Right ventricle myocardium inferior (tissue), 1 donor: ENCODE data around the gene SMYD3. TPM values are rescaled to one million over a fixed set of nuclear protein-coding genes. Genes with fewer than 3 reads are reported as not detected.
"Not testable (repeated sequence)": the region's sequence is repeated elsewhere in the genome, so short reads cannot be mapped to it uniquely, and the experiment has no call there.

Experiments used
- ATAC-seq: fragments of 200-7000 bp; cut with Tn5 transposase; one replicate; pipeline ENCODE4 v1.9.1; 2020; ENCODE audit warnings: mild to moderate bottlenecking, moderate library complexity
- DNase-seq: peaks from one replicate; pipeline ENCODE4 v3.0.0; 2021; ENCODE audit errors: missing footprints
- intact Hi-C: fragments of 100-400 bp; cut with DNase I; formaldehyde crosslinking; loops from one replicate; pipeline ENCODE4 v1.11.0; 2022
- total RNA-seq: library from RNA; stranded (reverse); fragmentation: NEBNext Ultra II Directional; extraction: Animal tissue kit (Norgen Biotek cat#: 25700); gene quantifications from one replicate; pipeline ENCODE4 v1.2.1, GENCODE V29; 2021
- donor health status: DM: no; HTN: yes; CAD: no; lungs with severe emphysema.

The SMYD3 gene
- total RNA-seq, 1 donor from 2014 or later: 8.8 TPM

- no peak for ATAC-seq
- intact Hi-C loops: no loop called here
- DNase-seq: no peak
Measured at GRCh38 chr1:245987997-245988392, 519.1 kb downstream of the SMYD3 start.

GRCh38 chr1:245987577-245987976 is 519.5 kb downstream of the SMYD3 start:
- DNase-seq (no peak), ATAC-seq (no peak)
- intact Hi-C loops: no loop called here

DNA sequence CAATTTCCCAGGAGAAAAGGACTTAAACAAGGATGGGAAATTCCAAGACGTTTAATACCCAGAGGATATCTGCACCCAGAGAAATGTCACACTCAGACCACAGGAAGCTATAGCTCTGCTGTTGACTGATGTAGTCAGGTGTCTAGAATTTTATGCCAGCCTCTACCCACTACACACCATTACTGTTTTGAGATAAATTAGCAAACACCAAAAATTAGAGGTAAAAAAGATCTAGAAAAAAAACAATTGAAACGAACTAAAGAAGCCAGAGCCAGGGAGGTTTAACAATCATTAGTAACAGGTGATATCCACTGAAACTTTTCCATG is 519.9 kb downstream of the SMYD3 start:
- DNase-seq (no peak), ATAC-seq (no peak)
- intact Hi-C loops: no loop called here

GRCh38 chr1:245986404-245987218 is 520.5 kb downstream of the SMYD3 start:
- intact Hi-C loops: no loop called here
- DNase-seq (no peak), ATAC-seq (no peak)

DNA sequence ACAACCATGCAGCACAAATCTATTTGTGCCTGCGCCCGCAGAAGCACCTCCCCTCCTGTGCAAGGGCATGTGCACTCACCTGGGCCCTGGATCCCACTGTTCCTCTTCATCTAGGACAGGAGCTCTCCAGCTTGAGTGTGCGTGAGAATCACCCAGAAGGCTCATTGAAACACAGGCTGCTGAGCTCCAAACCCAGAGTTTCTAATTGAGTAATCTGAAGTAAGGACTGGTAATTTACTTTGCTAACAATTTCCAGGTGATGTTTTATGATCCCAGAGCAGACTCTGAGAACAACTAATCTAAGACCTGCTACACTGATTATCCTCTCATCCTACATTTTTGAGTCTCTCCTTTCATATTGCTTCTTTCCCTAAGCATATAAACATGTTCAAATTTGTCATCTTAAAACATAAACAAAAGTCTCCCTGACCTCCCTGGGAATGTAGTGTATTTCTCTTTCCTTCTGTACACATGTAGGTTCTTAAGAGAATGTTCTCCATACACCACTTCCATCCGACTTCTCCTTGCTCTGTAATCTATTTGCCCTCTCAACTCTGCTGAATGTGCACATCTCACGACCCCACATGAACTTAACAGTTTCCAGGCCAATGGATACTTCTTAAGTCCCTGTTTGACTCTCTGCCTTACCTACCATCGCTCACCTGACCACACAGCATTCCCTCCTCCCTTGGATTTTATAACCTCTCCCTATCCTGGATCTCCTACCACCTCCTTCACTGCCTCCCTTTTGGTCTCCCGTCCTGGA is 522.5 kb downstream of the SMYD3 start:
- intact Hi-C loops: no loop called here
- ATAC-seq: no peak
- no peak for DNase-seq

GRCh38 chr1:245983294-245983967 is 523.6 kb downstream of the SMYD3 start:
- intact Hi-C loops: no loop called here
- no peak for ATAC-seq

DNA sequence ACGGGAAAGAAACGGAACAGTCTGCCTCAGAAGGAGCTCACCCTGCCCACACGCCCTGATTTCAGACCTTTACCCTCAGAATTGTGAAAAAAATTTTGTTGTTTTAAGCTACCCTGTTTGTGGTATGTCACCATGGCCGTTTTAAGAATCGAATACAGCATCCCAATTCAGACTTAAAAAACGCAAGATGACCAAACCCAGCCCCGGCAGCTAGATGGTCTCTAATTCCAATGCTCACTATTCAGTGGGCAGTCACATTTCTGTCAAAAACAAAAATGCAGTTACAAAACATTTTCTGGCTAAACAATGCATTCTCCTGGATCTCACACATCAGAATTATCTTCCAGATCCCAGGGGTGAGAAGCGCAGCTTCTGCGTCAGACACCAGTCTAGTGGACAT is 527.5 kb downstream of the SMYD3 start:
- intact Hi-C loops: no loop called here
- no peak for DNase-seq
- no peak for ATAC-seq

More at GRCh38 chr1:245983294-245983967, 523.6 kb downstream of the SMYD3 start:
- no peak for DNase-seq

GRCh38 chr1:245978915-245979314 is 528.2 kb downstream of the SMYD3 start:
- ATAC-seq (no peak), DNase-seq (no peak)
- intact Hi-C loops: no loop called here

DNA sequence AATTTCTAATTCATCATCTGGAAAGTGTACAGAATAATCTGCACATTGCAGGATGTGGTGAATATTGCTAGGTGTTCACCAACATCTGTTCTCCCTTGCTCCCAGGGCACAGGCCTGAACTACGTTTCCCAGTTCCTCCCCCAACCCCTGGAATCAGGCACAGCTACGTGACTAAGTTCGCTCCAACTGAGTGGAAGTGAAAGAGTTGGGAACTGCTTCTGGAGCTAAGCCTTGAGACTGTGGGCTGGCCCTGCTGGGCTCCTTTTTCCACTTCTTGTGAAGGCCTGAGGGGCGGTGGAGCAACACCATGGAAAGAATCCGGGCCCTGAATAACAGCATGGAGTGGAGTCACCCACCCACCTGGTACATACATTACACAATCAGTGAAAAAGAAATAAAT is 534.6 kb downstream of the SMYD3 start:
- DNase-seq: no peak
- intact Hi-C loops: no loop called here
- no peak for ATAC-seq

DNA sequence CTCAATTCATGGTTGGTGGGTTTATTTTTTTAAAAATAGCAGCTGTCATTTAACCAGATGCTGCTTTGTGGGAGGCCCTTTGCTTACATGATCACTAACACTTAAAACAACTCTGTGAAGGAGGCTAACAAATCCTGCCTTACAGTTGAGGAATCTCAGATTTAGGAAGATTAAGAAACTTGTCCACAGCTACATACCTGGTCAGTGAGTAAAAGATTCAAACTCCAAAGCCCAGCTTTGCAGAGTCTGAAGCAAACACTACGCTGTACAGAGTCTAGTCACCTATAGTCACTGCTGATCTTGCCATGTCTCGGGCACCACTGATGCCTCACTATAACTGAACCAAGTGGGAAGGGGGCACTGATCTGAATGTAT is 535.4 kb downstream of the SMYD3 start:
- DNase-seq (no peak), ATAC-seq (no peak)
- intact Hi-C loops: no loop called here

GRCh38 chr1:245971076-245971710 is 535.9 kb downstream of the SMYD3 start:
- DNase-seq, intact Hi-C loops, ATAC-seq: not testable (repeated sequence)

GRCh38 chr1:245969283-245969682 is 537.8 kb downstream of the SMYD3 start:
- ATAC-seq (no peak), DNase-seq (no peak)
- intact Hi-C loops: no loop called here

DNA sequence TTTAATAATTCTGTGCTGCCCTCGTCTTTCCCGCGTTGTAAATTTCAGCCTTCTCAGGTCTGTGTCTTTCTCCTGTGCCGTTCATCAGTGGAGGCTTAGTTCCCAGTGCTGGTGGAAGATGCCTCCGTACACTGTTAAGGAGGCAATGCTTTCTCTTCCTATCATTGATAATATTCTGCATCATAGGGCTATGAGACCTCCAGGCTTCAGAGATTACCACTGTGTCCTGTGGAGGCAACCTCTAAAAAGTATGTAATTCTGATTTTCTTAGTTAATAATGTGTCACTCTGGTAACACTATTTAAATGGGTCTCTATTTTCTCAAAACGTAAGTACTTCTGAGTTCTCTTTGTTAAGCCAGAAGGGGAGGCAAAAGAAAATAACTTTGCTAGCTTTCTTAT is 538.3 kb downstream of the SMYD3 start:
- intact Hi-C loops: no loop called here
- ATAC-seq (no peak), DNase-seq (no peak)

- ATAC-seq: no peak
- intact Hi-C loops: no loop called here
- DNase-seq: no peak
Measured at GRCh38 chr1:245965398-245965797, 541.7 kb downstream of the SMYD3 start.

DNA sequence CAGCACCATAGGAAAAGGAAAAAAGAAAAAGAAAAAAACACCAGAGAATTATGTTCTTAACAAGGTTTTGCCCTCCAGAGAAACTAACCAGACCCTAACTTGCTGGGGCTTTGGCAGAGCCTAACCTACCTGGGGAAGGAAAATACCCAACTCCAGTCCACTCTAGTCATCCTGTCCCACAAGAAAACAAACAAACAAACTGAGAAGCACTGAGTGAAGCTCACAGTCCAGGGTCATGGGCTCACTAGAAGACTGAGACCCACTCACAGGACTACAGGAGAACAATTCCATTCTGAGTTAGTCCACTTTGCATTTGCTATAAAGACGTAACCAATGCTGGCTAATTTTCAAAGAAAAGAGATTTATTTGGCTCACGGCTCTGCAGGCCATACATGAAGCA is 543.4 kb downstream of the SMYD3 start:
- intact Hi-C loops: no loop called here
- DNase-seq (no peak), ATAC-seq (no peak)

GRCh38 chr1:245962453-245962852 is 544.6 kb downstream of the SMYD3 start:
- ATAC-seq (no peak), DNase-seq (no peak)
- intact Hi-C loops: no loop called here

GRCh38 chr1:245961137-245961540 is 545.9 kb downstream of the SMYD3 start:
- ATAC-seq: no peak
- no peak for DNase-seq
- intact Hi-C loops: no loop called here

DNA sequence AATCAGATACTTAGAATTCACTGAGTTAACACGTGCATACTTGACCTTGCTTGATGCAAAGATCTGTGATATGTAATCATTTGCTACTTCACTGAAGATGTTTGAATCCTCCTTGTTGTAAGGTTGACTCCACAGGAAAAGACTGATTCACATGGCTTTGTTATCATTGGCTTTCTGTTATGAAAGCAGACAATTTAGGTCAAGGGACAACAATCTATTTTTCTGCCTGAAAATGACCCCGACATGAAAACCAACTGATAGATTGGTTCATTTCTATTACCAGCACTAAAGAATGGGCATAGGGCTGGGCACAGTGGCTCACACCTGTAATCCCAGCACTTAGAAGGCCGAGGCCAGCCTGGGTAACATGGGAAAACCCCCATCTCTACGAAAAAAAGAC is 546.9 kb downstream of the SMYD3 start:
- ATAC-seq (no peak), DNase-seq (no peak)
- intact Hi-C loops: no loop called here

GRCh38 chr1:245958016-245958415 is 549.1 kb downstream of the SMYD3 start:
- ATAC-seq (no peak), DNase-seq (no peak)
- intact Hi-C loops: no loop called here
